WTC11 (cell line): ENCODE measurements around the gene CMBL. TPM values are rescaled to one million over a fixed set of nuclear protein-coding genes. Genes with fewer than 3 reads are reported as not detected.

ENCODE experiments used
- ATAC-seq: fragments of 200-7000 bp; cut with Tn5 transposase; 2 replicates; pipeline ENCODE4 v1.10.0; 2021; ENCODE audit warnings: mild to moderate bottlenecking, moderate library complexity
- Bru-seq: library from RNA; stranded (reverse); fragments of 400-500 nt; gene quantifications from one replicate; lab custom pipeline; 2021; lab: Mats Ljungman, UMichigan
- CTCF ChIA-PET: fragments of 300-600 bp; sonication (Branson Sonifier 250); formaldehyde crosslinking; loops from one replicate; lab custom pipeline; 2021; ENCODE audit warnings: antibody characterized with exemption; lab: Charles Lee
- POLR2A ChIA-PET: fragments of 350-600 bp; sonication (Branson Sonifier 250); formaldehyde crosslinking; loops from one replicate; lab custom pipeline; 2021; ENCODE audit warnings: antibody characterized with exemption; lab: Charles Lee
- DNase-seq: peaks from one replicate; pipeline ENCODE4 v3.0.0; 2021; ENCODE audit warnings: low spot score
- H3K27ac Mint-ChIP-seq: 2 replicates; pipeline ENCODE4 v1.8.0; 2021; ENCODE audit warnings: mixed read lengths
- H3K27me3 Mint-ChIP-seq: 2 replicates; pipeline ENCODE4 v1.8.0; 2021; ENCODE audit warnings: low read depth, mild to moderate bottlenecking, moderate library complexity, mixed read lengths
- H3K36me3 Mint-ChIP-seq: 2 replicates; pipeline ENCODE4 v1.8.0; 2021; ENCODE audit warnings: mixed read lengths
- H3K4me1 Mint-ChIP-seq: 2 replicates; pipeline ENCODE4 v1.8.0; 2022; ENCODE audit warnings: mixed read lengths
- H3K4me3 Mint-ChIP-seq: 2 replicates; pipeline ENCODE4 v1.8.0; 2021; ENCODE audit warnings: mild to moderate bottlenecking, moderate library complexity, mixed read lengths
- H3K9me3 Mint-ChIP-seq: 2 replicates; pipeline ENCODE4 v1.8.0; 2021; ENCODE audit warnings: mixed read lengths
- ATF6 ChIP-seq: sonication (generic); formaldehyde crosslinking; IDR thresholded peaks from 2 replicates; pipeline ENCODE4 v1.8.1; 2023; ENCODE audit warnings: mild to moderate bottlenecking, missing genetic modification reagents
- ESRRA ChIP-seq: sonication (generic); formaldehyde crosslinking; IDR thresholded peaks from 2 replicates; pipeline ENCODE4 v1.8.1; 2022; ENCODE audit warnings: mild to moderate bottlenecking, missing genetic modification reagents, borderline replicate concordance
- FOXK1 ChIP-seq: sonication (generic); formaldehyde crosslinking; IDR thresholded peaks from 2 replicates; pipeline ENCODE4 v1.8.0; 2022; ENCODE audit warnings: mild to moderate bottlenecking, moderate library complexity, missing genetic modification reagents
- FOXP1 ChIP-seq: sonication (generic); formaldehyde crosslinking; IDR thresholded peaks from 2 replicates; pipeline ENCODE4 v1.8.0; 2022; ENCODE audit warnings: missing genetic modification reagents, mild to moderate bottlenecking, moderate library complexity, borderline replicate concordance
- HMGXB4 ChIP-seq: sonication (generic); formaldehyde crosslinking; IDR thresholded peaks from 2 replicates; pipeline ENCODE4 v1.8.1; 2023; ENCODE audit warnings: mild to moderate bottlenecking, moderate library complexity, missing genetic modification reagents
- KAT7 ChIP-seq: sonication (generic); formaldehyde crosslinking; IDR thresholded peaks from 2 replicates; pipeline ENCODE4 v1.8.1; 2023; ENCODE audit warnings: missing genetic modification reagents, mild to moderate bottlenecking, borderline replicate concordance
- MAX ChIP-seq: sonication (generic); formaldehyde crosslinking; IDR thresholded peaks from 2 replicates; pipeline ENCODE4 v1.8.0; 2022; ENCODE audit warnings: mild to moderate bottlenecking, missing genetic modification reagents
- MYBL2 ChIP-seq: sonication (generic); formaldehyde crosslinking; IDR thresholded peaks from 2 replicates; pipeline ENCODE4 v1.8.1; 2023; ENCODE audit warnings: mild to moderate bottlenecking, moderate library complexity, missing genetic modification reagents
- NFE2L1 ChIP-seq: sonication (generic); formaldehyde crosslinking; IDR thresholded peaks from 2 replicates; pipeline ENCODE4 v1.8.1; 2023; ENCODE audit warnings: missing genetic modification reagents
- OVOL2 ChIP-seq: fragments of 250-450 bp; sonication (Bioruptor Pico); IDR thresholded peaks from 2 replicates; pipeline ENCODE4 v1.9.0; 2021; ENCODE audit warnings: mild to moderate bottlenecking, borderline replicate concordance
- PREB ChIP-seq: sonication (generic); formaldehyde crosslinking; IDR thresholded peaks from 2 replicates; pipeline ENCODE4 v1.8.1; 2022; ENCODE audit warnings: mild to moderate bottlenecking, missing genetic modification reagents, moderate library complexity, borderline replicate concordance
- PRRX2 ChIP-seq: fragments of 250-450 bp; sonication (Bioruptor Pico); IDR thresholded peaks from 2 replicates; pipeline ENCODE4 v1.8.0; 2021; ENCODE audit warnings: mild to moderate bottlenecking
- RORB ChIP-seq: fragments of 250-450 bp; sonication (Bioruptor Pico); IDR thresholded peaks from 2 replicates; pipeline ENCODE4 v1.9.0; 2021; ENCODE audit warnings: mild to moderate bottlenecking
- SP1 ChIP-seq: sonication (generic); formaldehyde crosslinking; conservative IDR thresholded peaks from 2 replicates; pipeline ENCODE4 v1.8.1; 2022; ENCODE audit warnings: missing genetic modification reagents
- TEAD1 ChIP-seq: sonication (generic); formaldehyde crosslinking; IDR thresholded peaks from 2 replicates; pipeline ENCODE4 v1.8.0; 2022; ENCODE audit warnings: mild to moderate bottlenecking, missing genetic modification reagents
- ZMAT4 ChIP-seq: fragments of 250-450 bp; sonication (Bioruptor Pico); IDR thresholded peaks from 2 replicates; pipeline ENCODE4 v1.9.0; 2021; ENCODE audit warnings: mild to moderate bottlenecking
- ZNF138 ChIP-seq: sonication (generic); formaldehyde crosslinking; conservative IDR thresholded peaks from 2 replicates; pipeline ENCODE4 v1.8.1; 2022; ENCODE audit warnings: mild to moderate bottlenecking, moderate library complexity, missing genetic modification reagents
- ZNF281 ChIP-seq: sonication (generic); formaldehyde crosslinking; IDR thresholded peaks from 2 replicates; pipeline ENCODE4 v1.8.0; 2023; ENCODE audit warnings: mild to moderate bottlenecking, missing genetic modification reagents
- ZNF425 ChIP-seq: fragments of 250-450 bp; sonication (Bioruptor Pico); conservative IDR thresholded peaks from 2 replicates; pipeline ENCODE4 v1.9.0; 2021; ENCODE audit warnings: mild to moderate bottlenecking
- long read RNA-seq, 3 experiments: library from RNA in 1 of 3; library from capped mRNA in 1 of 3; library from polyadenylated mRNA in 1 of 3; unstranded in 2 of 3; stranded (forward) in 1 of 3; transcript quantifications; one replicate each; pipeline ENCODE4 v2.0.0, GENCODE V29; 2021
- total RNA-seq: library from RNA; stranded (reverse); gene quantifications from 3 replicates; pipeline ENCODE4 v1.2.3, GENCODE V29; 2021

The CMBL gene
- total RNA-seq = 26.7 to 34.0 TPM (median 27.7 TPM) in 3 replicates
- percentile 63 among the genes with signal in this experiment for Bru-seq, nascent RNA
- long read RNA-seq, experiment 1, transcript CMBL-204 (4 exons, 901 nt) = minor isoform, 9 of 68 reads
- long read RNA-seq, experiment 1, transcript CMBL-201 (6 exons, 2,335 nt) = major isoform, 52 of 68 reads
- long read RNA-seq, experiment 1, partial matches to known transcripts = 4 of 68 reads
- long read RNA-seq, experiment 1, other reads (novel, unspliced or antisense) = 1 of 68 reads
- long read RNA-seq, experiment 2, transcript CMBL-201 (6 exons, 2,335 nt) = major isoform, 27 of 48 reads
- long read RNA-seq, experiment 2, partial matches to known transcripts = 4 of 48 reads
- long read RNA-seq, experiment 2, other reads (novel, unspliced or antisense) = 14 of 48 reads
- long read RNA-seq, experiment 3, transcript CMBL-201 (6 exons, 2,335 nt) = major isoform, 13 of 22 reads
- long read RNA-seq, experiment 3, partial matches to known transcripts = 0 of 22 reads
- long read RNA-seq, experiment 3, other reads (novel, unspliced or antisense) = 7 of 22 reads

GRCh38 chr5:10307206-10308148, at the start of gene CMBL:
Gene CMBL, minus strand, starts transcription at chr5:10307902. Its CDS starts 17,140 bp downstream, at chr5:10290762.
- Mint-ChIP-seq H3K9me3 (peaks cover 26% of the 10 kb centered on the region), H3K4me1 (peaks cover 30% of the 10 kb centered on the region), H3K27me3 (peaks cover 10% of the 10 kb centered on the region), H3K27ac (peak within 1 kb of the TSS; percentile 84), H3K4me3 (peak within 1 kb of the TSS; percentile 88), H3K36me3 (peaks cover 24% of the 10 kb centered on the region)
- ATAC-seq (peak; percentile 61), DNase-seq (peak; percentile 58)
- ChIA-PET POLR2A (no interaction called here), CTCF (no interaction called here)
- no peak for TF ChIP-seq OVOL2
- 0 out of 2 replicates have a peak, but pooled peaks have one; percentile 6 for TF ChIP-seq KAT7 (CRISPR knock-in tag)
- TF ChIP-seq ZNF425 = no peak
- no peak for TF ChIP-seq PRRX2 (CRISPR knock-in tag)
- TF ChIP-seq PREB (CRISPR knock-in tag) = no peak
- TF ChIP-seq MAX (CRISPR knock-in tag) = peak; percentile 50; the same call in 1 of the 2 replicates
- TF ChIP-seq RORB (CRISPR knock-in tag) = no peak
- 0 out of 2 replicates have a peak, but pooled peaks have one; percentile 34 for TF ChIP-seq NFE2L1 (CRISPR knock-in tag)
- TF ChIP-seq ATF6 (CRISPR knock-in tag) = no peak
- TF ChIP-seq FOXK1 (CRISPR knock-in tag) = peak; percentile 51
- peak; percentile 72; the same call in 1 of the 2 replicates for TF ChIP-seq FOXP1
- peak; percentile 66; the same call in 1 of the 2 replicates for TF ChIP-seq HMGXB4
- no peak for TF ChIP-seq ZNF281
- 0 out of 2 replicates have a peak, but pooled peaks have one; percentile 53 for TF ChIP-seq SP1 (CRISPR knock-in tag)
- TF ChIP-seq ZMAT4 (CRISPR knock-in tag) = no peak
- no peak; the same call in 1 of the 2 replicates for TF ChIP-seq TEAD1
- no peak for TF ChIP-seq ESRRA
- TF ChIP-seq MYBL2 (CRISPR knock-in tag) = 0 out of 2 replicates have a peak, but pooled peaks have one; percentile 36
- TF ChIP-seq ZNF138 (CRISPR knock-in tag) = no peak
